Measurements from ENCODE around the gene SMIM21.

SMIM21 gene

GRCh38 chr18:75377258-75377657, 50.2 kb downstream of the SMIM21 start:
- TF ChIP-seq GATA1 (IDR thresholded peaks at IDR 0.05; ENCODE audit: low read depth, low read length): no peak
- TF ChIP-seq POLR2A (IDR thresholded peaks at IDR 0.05; ENCODE audit: low read length): no peak
- DNase-seq: no peak

- DNase-seq: no peak
- TF ChIP-seq GATA1 (IDR thresholded peaks at IDR 0.05; ENCODE audit: low read depth, low read length) (no peak), POLR2A (IDR thresholded peaks at IDR 0.05; ENCODE audit: low read length) (no peak)
These were observed 51.5 kb downstream of the SMIM21 start for GRCh38 chr18:75376004-75376403.

- no peak for DNase-seq
These were observed 52.2 kb downstream of the SMIM21 start for GRCh38 chr18:75375341-75375740.

GRCh38 chr18:75374466-75374865, 53.0 kb downstream of the SMIM21 start:
- no peak for TF ChIP-seq GATA1 (IDR thresholded peaks at IDR 0.05; ENCODE audit: low read depth, low read length)
- TF ChIP-seq POLR2A (IDR thresholded peaks at IDR 0.05; ENCODE audit: low read length): no peak
- DNase-seq: no peak

More at GRCh38 chr18:75375341-75375740, 52.2 kb downstream of the SMIM21 start:
- no peak for TF ChIP-seq GATA1 (IDR thresholded peaks at IDR 0.05; ENCODE audit: low read depth, low read length)
- TF ChIP-seq POLR2A (IDR thresholded peaks at IDR 0.05; ENCODE audit: low read length): no peak

GRCh38 chr18:75369026-75369721, 58.3 kb downstream of the SMIM21 start:
- TF ChIP-seq GATA1 (IDR thresholded peaks at IDR 0.05; ENCODE audit: low read depth, low read length) (no peak), POLR2A (IDR thresholded peaks at IDR 0.05; ENCODE audit: low read length) (no peak)
- no peak for DNase-seq

- DNase-seq: peak in 1 of 2 experiments; percentile 8
- TF ChIP-seq GATA1 (IDR thresholded peaks at IDR 0.05; ENCODE audit: low read depth, low read length) (no peak), POLR2A (IDR thresholded peaks at IDR 0.05; ENCODE audit: low read length) (no peak)
These were observed 61.7 kb downstream of the SMIM21 start for GRCh38 chr18:75365837-75366236.

- no peak for DNase-seq
- TF ChIP-seq POLR2A (IDR thresholded peaks at IDR 0.05; ENCODE audit: low read length) (no peak), GATA1 (IDR thresholded peaks at IDR 0.05; ENCODE audit: low read depth, low read length) (no peak)
These were observed 62.3 kb downstream of the SMIM21 start for GRCh38 chr18:75365254-75365629.

- DNase-seq: peak in 1 of 2 experiments; percentile 9
These were observed 62.8 kb downstream of the SMIM21 start for GRCh38 chr18:75364512-75365253.

GRCh38 chr18:75363446-75364225, 63.9 kb downstream of the SMIM21 start:
- no peak for DNase-seq
- TF ChIP-seq POLR2A (IDR thresholded peaks at IDR 0.05; ENCODE audit: low read length) (no peak), GATA1 (IDR thresholded peaks at IDR 0.05; ENCODE audit: low read depth, low read length) (no peak)

More at GRCh38 chr18:75364512-75365253, 62.8 kb downstream of the SMIM21 start:
- TF ChIP-seq GATA1 (IDR thresholded peaks at IDR 0.05; ENCODE audit: low read depth, low read length) (no peak), POLR2A (IDR thresholded peaks at IDR 0.05; ENCODE audit: low read length) (no peak)

GRCh38 chr18:75362435-75362834, 65.1 kb downstream of the SMIM21 start:
- no peak for DNase-seq
- TF ChIP-seq POLR2A (IDR thresholded peaks at IDR 0.05; ENCODE audit: low read length) (no peak), GATA1 (IDR thresholded peaks at IDR 0.05; ENCODE audit: low read depth, low read length) (no peak)

- TF ChIP-seq GATA1 (IDR thresholded peaks at IDR 0.05; ENCODE audit: low read depth, low read length) (no peak), POLR2A (IDR thresholded peaks at IDR 0.05; ENCODE audit: low read length) (no peak)
- no peak for DNase-seq
These were observed 66.6 kb downstream of the SMIM21 start for GRCh38 chr18:75360941-75361340.

GRCh38 chr18:75360215-75360614, 67.3 kb downstream of the SMIM21 start:
- TF ChIP-seq GATA1 (IDR thresholded peaks at IDR 0.05; ENCODE audit: low read depth, low read length) (no peak), POLR2A (IDR thresholded peaks at IDR 0.05; ENCODE audit: low read length) (no peak)
- DNase-seq: no peak

Measured in erythroblast (primary cell).